Mammary microvascular endothelial cell (primary cell): ENCODE measurements around the gene LSG1. TPM values are rescaled to one million over a fixed set of nuclear protein-coding genes. Genes with fewer than 3 reads are reported as not detected.

Experiments
- total RNA-seq: library from RNA; depleted of rRNA; stranded (reverse); fragments of >200 nt; gene quantifications from 2 replicates; pipeline ENCODE4 v1.2.3, GENCODE V29; 2015

The LSG1 gene
- 36.9 and 49.0 TPM in 2 replicates for total RNA-seq

DNA sequence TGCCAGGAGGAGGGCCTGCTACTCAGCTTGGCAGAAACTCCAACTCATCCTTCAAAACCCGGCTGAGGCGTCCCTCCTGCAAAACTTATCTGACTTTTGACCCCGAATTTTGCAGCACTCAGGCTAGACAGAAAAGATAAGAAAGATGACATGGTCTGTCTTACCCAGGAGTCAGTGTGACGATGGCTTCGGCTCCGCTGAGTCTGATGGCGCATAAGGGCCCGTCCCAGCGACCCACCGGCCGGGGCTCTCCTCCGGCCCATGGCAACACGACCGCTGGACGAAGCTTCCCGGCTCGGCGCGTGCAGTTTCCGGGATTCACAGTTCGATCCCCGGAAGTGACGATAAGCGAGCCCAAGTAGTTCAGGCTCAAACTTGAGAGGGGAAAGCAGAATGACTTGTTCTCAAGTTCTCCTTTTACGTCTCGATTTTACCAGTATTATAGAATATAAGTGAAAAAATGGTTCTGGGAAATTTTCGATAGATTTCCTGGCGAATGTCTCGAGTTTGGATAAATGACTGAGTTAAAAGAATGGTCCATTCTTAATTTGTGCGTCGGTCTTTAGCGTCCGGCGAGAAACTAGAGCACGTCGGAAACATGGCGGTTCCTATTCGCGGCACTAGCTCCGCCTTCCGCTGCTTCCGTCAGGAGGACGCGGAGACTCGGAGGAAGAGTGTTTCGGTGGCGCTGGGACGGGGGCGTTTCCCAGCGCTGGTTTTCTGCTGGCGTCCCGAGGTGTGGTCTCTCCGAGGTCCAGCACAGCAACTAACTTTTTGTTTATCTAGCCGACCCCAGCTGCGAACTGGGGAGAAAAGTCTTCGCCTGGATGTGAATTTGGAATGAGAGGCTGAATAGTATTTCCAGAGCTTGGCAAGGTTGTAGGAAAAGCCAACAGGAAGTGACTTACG is at the start of gene LSG1:
LSG1 (minus strand) TSS at position 292 of the 909 bp plus-strand sequence; CDS start at position 263, 29 bp downstream.

DNA sequence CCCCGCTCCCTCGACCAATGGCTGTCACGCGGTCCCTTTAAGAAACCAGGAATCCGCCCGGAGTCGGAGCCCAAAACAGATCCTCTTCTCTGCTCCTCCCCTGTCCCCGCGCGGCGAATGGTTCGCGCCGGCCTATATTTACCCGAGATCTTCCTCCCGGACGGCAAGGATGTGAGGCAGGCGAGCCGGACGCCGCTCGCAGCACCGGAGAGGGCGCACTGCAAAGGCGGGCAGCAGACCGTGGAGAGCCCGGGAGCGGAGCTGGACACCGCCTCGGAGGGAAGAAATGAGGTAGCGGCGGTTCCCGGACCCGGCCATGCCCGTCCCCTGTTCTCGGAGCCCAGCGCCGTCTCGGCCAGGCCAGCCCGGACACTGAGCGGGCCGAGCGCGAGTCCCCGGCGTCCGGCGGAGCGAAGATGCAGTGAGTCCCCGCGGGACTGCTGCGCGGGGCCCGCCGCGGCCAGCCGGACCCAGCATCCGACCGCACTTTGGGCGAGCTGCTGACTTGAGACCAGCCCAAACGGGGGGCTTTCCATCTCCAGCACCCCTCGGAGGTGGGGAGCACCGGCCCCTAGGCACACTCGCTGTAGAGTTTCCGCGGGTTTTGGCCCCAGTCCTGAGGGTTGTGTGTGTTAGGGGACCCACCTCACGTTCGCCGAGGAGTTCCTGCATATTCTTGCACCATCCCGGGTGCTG is 13.9 kb upstream of the LSG1 start, which contains the start of gene FAM43A:
FAM43A (plus strand) TSS at position 166 of the 696 bp plus-strand sequence. CDS start 944 bp downstream, outside the sequence.

GRCh38 chr3:194633349-194634004 is 38.5 kb downstream of the LSG1 start, which contains the start of gene TMEM44:
TSS of gene TMEM44 (minus strand) at chr3:194633419. CDS start at chr3:194633215, 204 bp downstream.

Other genes with a start within 250 kb of the LSG1 start
- gene ATP13A3, start 185.2 kb downstream of the LSG1 start, total RNA-seq, result 174 and 180 TPM in 2 replicates
- 33.6 and 38.0 TPM in 2 replicates for gene TMEM44, start 38.8 kb downstream of the LSG1 start, total RNA-seq
- gene FAM43A, start 13.7 kb upstream of the LSG1 start, total RNA-seq, result 218 and 241 TPM in 2 replicates